GM19193 (cell line): ENCODE measurements around the gene CACNA1I.

Source experiments
- POLR2A ChIP-seq: IDR thresholded peaks from 4 replicates; pipeline ENCODE4 v1.6.1; 2011; ENCODE audit not compliant: insufficient read depth, insufficient read length; ENCODE audit errors: extremely low read depth

CACNA1I gene

GRCh38 chr22:39534591-39535356 lies 35.8 kb upstream of the CACNA1I start:
- no peak for TF ChIP-seq POLR2A

DNA sequence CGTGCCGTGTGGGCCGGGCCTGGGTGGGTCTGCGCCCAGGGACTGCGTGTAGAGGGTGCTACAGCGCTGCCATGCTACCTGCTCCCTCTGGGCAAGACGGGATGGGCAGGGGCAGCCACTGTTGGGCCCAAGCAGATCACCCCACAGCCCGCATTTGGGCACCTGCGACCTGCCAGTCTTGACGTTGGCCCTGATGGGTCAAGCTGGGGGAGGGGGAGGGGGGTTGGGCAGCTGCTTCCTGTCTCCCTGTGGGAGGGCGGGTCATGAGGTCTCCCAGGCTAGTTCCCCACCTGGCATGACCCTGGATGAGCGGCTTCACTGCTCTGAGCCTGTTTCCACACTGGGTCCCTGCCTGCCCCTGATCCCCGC lies 35.2 kb upstream of the CACNA1I start:
- no peak for TF ChIP-seq POLR2A

- no peak for TF ChIP-seq POLR2A
Measured at GRCh38 chr22:39535831-39536449, 34.6 kb upstream of the CACNA1I start.

GRCh38 chr22:39536711-39537110 lies 33.8 kb upstream of the CACNA1I start:
- no peak for TF ChIP-seq POLR2A

- no peak for TF ChIP-seq POLR2A
Measured at GRCh38 chr22:39537975-39538374, 32.6 kb upstream of the CACNA1I start.

DNA sequence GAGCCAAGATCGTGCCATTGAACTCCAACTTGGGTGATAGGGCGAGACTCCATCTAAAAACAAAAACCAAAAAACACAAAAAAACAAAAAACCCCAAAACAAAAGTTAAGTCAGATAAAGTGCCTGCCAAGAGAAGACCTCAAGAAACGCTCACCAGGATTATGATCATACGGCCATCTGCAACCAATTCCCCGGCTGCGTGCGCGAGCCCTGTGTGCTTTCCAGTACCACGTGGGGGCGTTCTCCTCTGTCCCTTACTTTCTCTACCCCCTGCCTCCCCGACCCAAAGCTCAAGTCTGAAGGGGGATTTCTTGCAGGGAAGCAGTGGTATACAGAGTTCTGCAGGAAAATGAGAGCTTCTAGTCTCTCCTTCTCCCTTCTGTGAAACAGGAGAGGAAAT lies 27.5 kb upstream of the CACNA1I start:
- TF ChIP-seq POLR2A = no peak

DNA sequence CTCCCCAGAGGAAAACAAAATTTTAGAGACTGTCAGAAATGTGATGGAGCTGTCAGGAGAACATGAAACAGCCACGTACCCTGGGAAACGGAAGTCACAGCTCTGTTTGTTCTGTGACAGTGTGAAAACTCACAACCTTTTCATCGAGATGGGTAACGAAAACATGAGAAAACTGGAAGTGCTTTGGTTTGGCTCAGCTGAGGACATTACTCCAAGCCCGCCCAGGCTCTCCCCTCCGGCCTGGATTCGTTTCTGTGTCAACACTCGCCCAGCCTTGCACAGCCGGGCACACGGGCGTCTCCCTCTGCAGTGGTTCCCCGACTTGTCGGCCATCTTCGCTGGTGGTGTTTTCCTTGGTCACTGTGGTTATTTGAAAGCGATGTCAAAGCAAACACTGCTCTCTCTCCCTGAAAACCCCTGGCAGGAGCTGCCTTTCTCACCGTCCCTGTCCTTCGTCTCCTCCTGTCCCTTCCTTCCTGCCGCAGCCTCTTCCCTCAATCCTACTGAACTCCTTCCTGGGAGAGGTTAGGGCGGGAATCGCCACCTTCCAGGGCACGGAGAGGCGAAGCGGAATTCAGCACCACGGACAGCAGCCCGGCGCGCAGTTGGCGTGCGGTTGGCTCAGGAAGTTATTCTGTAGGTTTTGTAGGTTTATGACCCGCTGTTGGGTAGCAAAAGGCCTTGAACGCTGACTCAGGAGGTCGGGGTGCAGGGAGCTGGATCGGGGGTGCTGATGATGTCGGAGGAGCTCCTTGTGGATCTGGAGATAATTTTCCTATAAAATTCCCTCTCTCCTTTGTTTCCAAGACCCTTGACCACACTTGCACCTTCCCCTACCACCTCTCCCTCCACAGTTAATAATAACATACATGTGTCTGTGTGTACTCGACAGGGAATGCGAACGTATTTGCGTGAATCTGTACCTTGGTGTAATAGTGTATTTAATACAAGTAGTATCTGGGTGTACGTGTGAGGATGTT lies 24.9 kb upstream of the CACNA1I start:
- no peak for TF ChIP-seq POLR2A

- TF ChIP-seq POLR2A = no peak
Measured at GRCh38 chr22:39546889-39547586, 23.5 kb upstream of the CACNA1I start.

DNA sequence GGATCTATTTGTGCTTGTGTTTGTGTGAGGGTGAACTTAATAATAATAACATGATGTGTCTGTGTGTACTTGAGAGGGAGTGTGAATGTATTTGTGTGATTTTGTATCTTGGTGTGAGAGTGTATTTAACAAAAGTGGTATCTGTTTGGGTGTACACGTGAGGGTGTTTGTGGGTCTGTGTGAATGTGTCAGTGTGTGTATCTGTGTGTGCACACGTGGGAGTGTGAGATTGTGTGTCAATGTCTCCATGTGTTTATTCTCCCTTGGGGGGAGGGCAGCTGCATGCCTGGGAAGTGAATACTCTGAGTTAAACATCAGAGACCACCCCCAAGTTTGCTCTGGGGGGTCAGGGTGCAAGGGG lies 23.0 kb upstream of the CACNA1I start:
- no peak for TF ChIP-seq POLR2A

- no peak for TF ChIP-seq POLR2A
Measured at GRCh38 chr22:39553429-39553828, 17.1 kb upstream of the CACNA1I start.

DNA sequence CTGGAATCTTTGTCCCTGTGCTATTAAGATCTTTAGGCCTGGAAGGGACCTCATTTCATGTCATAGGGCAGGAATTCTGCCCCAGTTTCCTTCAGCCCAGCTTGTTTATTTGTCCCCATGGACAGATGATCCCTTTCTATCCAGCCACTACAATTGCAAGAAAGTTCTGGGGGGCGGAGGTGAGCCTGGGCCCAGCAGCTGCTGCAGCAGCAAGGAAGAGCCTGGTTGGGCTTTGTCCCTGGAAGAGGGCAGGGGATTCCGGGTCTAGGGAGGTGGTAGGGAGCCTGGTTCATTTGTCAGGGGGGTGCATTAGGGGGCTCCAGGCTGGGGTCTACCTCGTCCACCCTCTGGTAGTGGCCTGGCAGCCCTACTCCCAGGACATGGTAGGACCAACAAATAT lies 16.4 kb upstream of the CACNA1I start:
- no peak for TF ChIP-seq POLR2A

GRCh38 chr22:39556970-39557841 lies 13.3 kb upstream of the CACNA1I start:
- no peak for TF ChIP-seq POLR2A

DNA sequence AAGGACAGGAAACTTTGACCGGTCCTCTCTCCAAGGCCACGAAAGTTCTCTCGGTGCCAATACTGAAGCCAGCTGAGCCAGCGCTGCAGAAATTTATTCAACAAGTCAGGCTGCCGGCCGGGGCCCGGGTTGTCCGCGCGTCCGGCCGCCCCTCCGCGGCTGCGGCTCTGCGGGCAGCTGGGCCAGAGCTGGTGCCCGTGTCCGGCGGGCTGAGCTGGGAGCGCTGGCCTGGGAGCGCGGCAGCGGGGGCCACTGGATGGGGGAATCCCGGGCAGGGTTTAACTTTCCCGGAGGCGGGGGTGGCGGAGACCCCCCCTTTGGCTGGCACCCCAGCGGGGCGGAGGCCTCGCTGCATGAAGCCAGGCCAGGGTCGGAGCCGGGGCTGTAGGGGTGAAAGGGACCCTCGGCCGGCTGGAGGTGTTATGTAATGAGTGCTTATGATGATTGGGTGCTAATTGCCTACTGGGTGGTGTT lies 12.3 kb upstream of the CACNA1I start:
- no peak for TF ChIP-seq POLR2A

GRCh38 chr22:39558950-39559349 lies 11.6 kb upstream of the CACNA1I start:
- no peak for TF ChIP-seq POLR2A
